GM21381 (cell line): ENCODE data around the gene SERINC5.
"Not testable (repeated sequence)": the region's sequence is repeated elsewhere in the genome, so short reads cannot be mapped to it uniquely, and the experiment has no call there.

ENCODE experiments used
- ATAC-seq: cut with Tn5 transposase; IDR thresholded peaks from one replicate; pipeline ENCODE4 v1.9.1; 2021; ENCODE audit warnings: mild to moderate bottlenecking, moderate library complexity; ENCODE audit not compliant: unreplicated experiment

The SERINC5 gene

DNA sequence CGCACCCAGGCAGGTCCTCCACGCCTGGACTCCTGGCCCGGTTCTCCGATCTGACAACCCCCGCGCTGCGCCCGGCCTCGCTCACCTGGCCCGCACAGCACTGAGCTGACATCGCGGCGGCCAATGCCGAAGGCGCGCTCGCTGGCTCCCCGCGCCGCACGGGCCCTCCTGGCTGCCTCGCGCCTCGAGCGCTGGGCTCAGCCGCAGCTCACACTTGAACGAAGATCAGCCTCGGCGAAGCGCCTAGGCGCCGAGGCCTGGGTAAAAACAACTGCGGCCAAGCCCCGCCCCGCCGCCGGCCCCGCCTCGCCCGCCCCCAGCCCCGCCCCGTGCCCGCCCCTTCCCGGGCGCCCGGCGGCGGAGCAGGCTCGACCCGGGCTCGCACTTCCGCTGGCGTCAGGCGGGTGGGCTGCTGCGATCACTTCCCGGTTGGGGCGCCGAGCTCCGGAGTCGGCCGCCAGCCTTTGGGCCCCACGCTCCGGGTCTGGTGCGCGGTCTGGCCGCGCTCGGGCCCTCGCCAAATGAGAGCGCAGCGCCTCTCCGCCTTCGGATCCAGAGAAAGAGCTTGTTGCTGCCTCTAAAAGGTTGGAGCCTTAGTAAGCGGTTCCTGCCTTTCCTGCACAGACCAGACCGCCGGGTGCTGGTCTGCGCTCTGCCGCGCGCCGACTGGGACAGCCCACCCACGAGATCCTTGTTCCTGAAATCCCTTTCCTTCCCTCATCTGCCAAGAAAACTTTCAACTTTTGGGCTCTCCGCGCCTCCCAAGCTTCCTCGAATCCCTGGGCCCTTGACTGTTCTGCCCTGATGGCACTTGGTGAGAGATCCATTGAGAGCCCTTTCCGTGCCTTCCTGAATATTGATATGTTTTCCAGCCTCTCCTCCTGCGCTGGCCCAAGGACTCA lies at the start of gene SERINC5:
Gene SERINC5 (minus strand): TSS at position 238 of the 902 bp plus-strand sequence. CDS start 126 bp downstream, at position 112.
- peak; percentile 84 for ATAC-seq

DNA sequence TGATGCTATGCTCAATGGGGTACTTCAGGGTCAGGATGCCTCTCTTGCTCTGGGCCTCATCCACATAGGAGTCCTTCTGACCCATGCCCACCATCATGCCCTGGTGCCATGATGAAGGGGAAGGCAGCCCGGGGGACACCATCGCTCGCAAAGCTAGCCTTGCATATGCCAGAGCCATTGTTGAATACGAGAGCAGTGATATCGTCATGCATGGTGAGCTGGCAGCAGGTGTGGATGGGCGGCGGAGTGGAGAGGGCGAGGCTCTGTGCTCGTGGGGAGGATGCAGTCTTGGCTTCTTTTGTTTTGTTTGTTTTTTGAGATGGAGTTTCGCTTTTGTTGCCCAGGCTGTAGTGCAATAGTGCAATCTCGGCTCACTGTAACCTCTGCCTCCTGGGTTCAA lies 46.8 kb upstream of the SERINC5 start:
- ATAC-seq = no peak

DNA sequence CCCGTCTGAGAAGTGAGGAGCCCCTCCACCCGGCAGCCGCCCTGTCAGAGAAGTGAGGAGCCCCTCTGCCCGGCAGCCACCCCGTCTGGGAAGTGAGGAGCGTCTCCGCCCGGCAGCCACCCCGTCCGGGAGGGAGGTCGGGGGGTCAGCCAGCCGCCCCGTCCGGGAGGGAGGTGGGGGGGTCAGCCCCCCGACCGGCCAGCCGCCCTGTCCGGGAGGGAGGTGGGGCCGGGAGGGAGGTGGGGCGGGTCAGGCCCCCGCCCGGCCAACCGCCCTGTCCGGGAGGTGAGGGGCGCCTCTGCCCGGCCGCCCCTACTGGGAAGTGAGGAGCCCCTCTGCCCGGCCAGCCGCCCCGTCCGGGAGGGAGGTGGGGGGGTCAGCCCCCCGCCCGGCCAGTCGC lies 45.5 kb upstream of the SERINC5 start:
- ATAC-seq = not testable (repeated sequence)

DNA sequence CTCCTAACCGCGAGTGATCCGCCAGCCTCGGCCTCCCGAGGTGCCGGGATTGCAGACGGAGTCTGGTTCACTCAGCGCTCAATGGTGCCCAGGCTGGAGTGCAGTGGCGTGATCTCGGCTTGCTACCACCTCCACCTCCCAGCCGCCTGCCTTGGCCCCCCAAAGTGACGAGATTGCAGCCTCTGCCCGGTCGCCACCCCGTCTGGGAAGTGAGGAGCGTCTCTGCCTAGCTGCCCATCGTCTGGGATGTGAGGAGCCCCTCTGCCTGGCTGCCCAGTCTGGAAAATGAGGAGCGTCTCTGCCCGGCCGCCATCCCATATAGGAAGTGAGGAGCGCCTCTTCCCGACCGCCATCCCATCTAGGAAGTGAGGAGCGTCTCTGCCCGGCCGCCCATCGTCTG lies 44.9 kb upstream of the SERINC5 start:
- not testable (repeated sequence) for ATAC-seq

DNA sequence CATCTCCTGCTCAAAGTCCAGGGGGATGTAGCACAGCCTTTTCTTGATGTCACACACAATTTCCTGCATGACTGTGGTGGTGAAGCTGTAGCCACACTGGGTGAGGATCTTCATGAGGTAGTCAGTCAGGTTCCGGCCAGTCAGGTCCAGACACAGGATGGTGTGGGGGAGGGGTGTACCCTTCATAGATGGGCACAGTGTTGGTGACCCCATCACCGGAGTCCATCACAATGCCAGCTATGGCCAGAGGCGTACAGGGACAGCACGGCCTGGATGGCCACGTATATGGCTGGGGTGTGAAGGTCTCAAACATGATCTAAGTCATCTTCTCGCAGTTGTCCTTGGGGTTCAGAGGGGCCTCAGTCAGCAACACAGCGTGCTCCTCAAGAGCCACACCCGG lies 44.3 kb upstream of the SERINC5 start:
- no peak for ATAC-seq

DNA sequence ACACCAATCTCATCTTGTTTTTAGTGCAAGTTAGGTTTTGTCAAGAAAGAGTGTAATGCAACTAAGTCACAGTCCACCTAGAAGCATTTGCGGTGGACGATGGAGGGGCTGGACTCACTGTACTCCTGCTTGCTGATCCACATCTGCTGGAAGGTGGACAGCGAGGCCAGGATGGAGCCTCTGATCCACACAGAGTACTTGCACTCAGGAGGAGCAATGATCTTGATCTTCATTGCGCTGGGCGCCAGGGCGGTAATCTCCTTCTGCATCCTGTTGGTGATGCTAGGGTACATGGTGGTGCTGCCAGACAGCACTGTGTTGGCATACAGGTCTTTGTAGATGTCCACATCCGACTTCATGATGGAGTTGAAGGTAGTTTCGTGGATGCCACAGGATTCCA lies 43.8 kb upstream of the SERINC5 start:
- ATAC-seq = no peak

DNA sequence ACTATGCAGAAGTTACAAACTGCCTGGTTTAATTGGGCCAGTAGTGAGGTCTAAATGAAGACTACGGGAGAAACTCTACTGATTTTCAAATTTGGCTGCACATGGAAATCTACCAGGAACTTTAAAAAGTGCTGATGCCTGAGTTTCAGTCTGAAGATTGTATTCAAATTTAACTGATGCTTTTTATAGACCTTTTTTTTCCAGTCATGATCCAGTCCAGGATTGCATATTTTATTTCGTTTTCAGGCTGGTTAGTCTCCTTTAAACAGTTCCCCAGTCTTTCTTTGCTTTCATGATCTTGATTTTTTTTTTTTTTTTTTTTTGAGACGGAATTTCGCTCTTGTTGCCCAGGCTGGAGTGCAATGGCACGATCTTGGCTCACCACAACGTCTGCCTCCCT lies 40.3 kb upstream of the SERINC5 start:
- no peak for ATAC-seq

DNA sequence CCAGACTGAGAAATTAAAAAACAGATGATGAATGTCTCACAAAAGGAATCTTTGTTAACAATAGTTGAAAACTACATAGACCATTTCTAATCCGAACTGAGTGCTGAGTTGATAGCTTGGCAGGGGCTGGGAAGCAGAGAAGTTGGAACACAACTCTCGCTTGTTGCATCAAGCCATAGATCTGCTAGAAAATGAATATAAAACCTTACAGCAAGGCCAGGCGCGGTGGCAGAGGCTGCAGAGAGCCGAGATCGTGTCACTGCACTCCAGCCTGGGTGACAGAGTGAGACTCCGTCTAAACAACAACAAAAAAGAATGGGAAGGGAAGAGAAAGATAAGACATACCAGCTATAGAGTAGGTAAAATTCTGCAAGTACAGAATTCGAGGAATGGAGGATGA lies 35.9 kb upstream of the SERINC5 start:
- ATAC-seq = no peak

DNA sequence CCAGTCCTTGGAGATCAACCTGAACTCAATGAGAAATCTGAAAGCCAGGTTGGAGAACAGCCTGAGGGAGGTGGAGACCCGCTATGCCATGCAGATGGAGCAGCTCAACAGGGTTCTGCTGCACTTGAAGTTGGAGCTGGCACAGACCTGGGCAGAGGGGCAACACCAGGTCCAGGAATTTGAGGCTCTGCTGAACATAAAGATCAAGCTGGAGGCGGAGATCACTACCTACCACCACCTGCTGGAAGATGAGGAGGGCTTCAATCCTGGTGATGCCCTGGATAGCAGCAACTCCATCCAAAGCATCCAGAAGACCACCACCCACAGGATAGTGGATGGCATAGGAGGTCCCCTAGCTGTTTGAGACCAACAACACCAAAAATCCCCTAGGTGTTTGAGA lies 33.5 kb upstream of the SERINC5 start:
- ATAC-seq = no peak

DNA sequence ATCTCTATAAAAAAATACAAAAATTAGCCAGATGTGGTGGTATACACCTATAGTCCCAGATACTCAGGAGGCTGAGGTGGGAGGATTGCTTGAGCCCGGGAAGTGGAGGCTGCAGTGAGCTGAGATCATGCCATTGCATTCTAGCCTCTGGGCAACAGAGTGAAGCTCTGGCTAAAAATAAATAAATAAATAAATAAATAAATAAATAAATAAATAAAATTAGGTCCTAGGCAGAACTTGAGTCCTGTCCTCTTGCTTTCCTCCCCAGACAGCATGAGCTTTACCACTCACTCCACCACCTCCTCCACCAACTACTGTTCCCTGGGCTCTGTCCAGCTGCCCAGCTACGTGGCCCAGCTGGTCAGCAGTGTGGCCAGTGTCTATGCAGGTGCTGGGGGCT lies 32.3 kb upstream of the SERINC5 start:
- no peak for ATAC-seq

DNA sequence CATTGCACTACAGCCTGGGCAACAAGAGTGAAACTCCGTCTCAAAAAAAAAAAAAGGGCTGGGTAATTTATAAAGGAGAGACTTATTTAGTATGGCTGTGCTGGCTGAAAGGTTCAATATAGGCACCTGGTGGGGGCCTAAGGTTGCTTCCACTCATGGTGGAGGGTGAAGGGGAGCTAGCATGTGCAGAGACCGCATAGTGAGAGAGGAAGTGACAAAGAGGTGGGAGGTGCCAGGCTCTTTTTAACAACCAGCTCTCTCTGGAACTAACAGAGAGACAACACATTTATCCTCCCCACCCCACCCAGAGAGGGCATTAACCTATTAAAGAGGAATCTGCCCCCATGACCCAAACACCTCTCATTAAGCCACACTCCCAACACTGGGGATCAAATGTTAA lies 28.9 kb upstream of the SERINC5 start:
- no peak for ATAC-seq

DNA sequence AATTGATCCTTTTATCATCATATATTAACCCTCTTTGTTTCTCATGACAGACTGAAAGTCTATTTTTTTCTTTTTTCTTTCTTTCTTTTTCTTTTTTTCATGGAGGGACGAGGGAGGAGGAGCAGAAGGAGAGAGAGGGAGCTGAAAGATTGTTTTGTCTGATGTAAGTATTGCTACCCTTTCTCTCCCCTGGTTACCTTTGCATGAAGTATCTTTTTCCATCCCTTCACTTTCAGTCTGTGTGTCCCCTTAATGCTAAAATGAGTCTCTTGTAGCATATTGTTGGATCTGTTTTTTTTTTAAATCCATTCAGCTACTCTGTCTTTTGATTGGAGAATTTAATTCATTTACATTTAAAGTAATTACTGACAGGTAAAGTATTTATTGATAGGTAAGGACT lies 27.5 kb upstream of the SERINC5 start:
- no peak for ATAC-seq

DNA sequence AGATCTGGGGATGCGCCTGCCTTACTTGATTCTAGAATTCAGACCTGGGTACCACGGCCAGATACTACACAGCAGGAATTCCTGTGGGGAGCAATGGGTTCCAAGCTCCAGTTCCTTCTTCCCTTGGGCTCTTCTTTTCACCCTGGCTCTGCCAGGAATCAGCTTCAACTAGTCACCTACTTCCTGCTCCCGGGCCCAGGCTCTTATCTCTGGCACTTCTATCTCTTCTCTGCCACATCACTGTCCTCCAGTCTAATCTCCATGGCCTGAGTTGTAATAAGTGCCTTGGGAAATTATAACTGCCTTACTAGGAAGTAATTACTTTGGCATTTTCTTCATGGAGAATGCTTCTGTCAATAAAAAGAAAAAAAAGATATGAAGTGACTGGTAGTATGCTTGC lies 26.2 kb upstream of the SERINC5 start:
- no peak for ATAC-seq

DNA sequence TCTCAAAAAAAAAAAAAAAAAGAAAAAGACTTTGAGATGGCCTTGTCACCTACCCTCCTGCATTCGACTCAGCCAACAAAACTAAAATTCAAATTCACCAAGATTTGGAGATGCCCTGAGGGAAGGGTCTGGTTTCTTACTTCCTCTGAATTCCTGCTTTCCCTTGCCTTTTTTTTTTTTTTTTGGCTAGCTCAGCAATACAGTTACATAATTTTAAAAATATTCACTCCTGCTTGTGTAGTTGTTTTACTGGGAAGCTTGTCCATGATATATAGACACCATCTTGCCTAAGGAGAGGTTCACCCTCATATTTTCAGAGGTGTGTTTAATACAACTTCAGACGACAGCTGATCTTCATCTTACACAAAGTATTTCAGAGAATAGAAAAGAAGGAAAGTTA lies 21.3 kb upstream of the SERINC5 start:
- no peak for ATAC-seq

DNA sequence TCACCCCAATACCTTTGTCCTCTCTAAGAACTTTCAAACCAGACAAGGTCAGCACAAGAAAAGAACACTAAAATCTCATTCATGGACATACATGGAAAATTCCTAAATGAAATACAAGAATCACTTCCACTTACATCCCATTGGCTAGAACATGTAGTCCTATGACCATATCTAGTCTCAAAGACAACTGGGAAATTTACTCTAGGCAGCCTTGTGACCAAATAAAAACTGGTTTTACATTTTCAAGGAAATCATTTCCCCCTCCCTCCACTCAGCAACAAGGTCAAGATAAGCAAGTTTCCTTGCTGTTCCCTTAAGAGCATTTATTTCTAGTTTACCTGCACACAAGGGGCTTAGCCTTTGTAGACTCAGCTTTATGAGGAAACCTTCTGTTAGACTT lies 20.3 kb upstream of the SERINC5 start:
- ATAC-seq = no peak

DNA sequence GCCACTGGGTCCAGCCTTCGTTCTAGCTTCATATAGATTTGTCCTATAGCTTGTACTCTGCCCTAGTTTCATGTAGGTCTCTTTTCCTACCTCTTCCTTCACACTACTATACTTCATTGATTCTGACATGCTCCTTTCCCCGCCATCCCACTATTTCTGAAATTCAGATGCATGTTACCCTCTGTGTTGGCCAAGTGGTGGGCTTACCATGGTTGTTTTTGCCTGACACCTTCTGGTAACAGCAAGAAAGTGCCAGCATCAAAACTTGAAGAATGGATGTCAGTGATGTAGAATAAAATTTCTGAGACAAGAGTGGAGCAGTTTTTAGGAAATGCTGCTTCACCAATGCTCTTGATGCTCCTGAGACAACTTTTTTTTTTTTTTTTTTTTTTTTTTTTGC lies 19.5 kb upstream of the SERINC5 start:
- ATAC-seq = no peak

DNA sequence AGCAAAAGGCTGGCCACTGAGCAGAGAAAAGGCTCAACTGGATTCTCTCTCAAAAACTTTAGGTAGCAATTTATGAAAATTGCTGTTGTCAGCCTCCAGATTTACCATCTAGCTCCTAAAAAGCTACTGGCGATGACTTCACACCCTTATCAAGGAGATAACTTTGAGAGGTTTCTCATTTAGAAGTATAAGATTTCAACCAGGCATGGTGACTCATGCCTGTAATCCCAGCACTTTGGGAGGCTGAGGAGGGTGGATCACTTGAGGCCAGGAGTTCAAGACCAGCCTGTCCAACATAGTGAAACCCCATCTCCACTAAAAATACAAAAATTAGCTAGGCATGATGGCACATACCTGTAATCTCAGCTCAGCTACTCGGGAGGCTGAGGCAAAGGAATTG lies 14.7 kb upstream of the SERINC5 start:
- ATAC-seq = not testable (repeated sequence)

DNA sequence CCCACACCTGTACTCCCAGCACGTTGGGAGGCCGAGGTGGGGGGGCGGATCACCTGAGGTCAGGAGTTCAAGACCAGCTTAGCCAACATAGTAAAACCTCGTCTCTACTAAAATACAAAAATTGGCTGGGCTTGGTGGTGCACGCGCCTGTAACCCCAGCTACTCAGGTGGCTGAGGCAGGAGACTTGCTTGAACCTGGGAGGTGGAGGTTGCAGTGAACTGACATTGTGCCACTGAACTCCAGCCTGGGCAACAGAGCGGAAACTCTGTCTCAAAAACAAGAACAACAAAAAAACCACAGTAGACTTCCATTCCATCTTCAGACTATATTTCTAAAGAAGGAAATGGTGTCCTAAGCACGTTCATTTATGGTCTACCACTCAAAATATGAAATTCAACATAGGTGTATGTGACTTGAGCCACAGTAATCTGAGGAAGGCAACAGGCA lies 14.2 kb upstream of the SERINC5 start:
- ATAC-seq = no peak

DNA sequence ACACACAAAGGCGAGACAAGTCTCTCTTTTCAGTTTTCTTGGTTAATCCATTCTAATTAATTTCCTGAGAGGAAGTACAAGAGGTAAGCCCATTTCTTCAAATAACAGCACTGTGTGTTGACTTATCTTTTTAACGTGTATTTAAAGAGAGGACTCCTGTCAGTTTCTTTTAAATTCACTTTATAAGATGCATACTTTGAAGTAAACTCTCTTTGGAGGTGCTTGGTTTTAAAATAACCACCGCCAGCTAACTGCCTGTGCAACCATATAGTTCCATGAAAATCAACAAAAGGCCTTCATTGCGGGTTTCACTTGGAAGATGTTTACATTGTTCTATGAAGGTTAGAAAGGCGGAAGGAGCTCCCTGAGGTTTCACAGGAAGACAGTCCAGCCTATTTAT lies 13.1 kb upstream of the SERINC5 start:
- ATAC-seq = no peak

DNA sequence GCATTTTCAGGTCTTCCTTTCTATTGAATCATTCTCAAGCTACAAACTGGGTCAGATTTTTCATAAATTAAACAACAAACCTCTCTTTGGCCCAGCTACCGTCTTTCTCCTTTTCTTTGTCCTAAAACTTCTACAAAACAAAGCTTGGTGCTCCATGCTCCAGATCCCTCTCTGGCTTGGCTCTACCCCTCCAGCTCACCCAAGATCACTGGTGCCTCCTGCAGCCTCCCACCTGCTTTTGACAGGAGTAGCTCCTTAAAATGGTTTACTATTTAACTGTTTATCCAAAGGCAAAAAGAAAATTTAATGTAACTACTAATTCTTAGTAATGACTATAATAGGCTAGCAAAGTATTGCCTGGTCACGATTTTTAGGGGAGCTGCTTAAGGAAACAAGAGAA lies 10.7 kb upstream of the SERINC5 start:
- ATAC-seq = no peak

DNA sequence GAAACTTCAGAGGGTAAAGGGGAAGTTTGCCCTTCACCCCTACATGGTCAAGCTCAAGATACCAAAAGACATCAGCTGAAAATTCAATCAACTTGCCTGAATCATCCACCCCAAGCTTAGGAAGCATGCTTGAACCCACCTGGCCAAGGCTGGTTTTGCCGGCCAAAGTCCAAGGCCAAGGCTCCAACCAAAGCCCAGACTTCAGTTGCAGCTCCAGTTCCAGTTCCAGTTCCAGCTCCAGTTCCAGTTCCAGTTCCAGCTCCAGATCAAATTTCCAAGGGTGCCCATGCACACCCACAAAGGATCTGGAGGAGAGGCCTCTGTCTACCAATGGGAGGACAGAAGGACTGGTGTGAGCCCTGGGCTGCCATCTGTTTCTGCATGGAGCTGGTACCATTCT lies 4.6 kb upstream of the SERINC5 start:
- no peak for ATAC-seq

DNA sequence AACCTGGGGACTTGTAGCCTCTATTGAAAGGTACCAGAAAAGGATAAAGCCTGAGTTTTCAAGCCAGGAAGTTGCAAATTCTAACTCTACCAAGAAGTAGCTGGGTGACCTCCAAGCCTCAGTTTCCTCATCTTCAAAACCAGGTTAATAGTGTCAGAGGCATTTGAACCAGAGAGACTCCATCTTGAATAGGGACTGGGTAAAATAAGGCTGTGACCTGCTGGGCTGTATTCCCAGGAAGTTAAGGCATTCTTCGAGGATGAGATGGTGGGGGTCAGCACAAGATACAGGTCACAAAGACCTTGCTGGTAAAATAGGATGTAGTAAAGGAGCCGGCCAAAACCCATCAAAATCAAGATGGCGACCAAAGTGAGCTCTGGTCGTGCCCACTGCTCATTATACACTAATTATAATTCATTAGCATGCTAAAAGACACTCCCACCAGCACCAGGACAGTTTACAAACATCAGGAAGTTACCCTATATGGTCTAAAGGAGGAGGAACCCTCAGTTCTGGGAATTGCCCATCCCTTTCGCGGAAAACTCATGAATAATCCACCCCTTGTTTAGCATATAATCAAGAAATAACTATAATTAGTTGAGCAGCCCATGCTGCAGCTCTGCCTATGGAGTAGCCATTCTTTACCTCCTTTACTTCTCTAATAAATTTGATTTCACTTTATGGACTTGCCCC lies 3.8 kb upstream of the SERINC5 start:
- no peak for ATAC-seq
